HEK293 (cell line): Measurements from ENCODE around the gene PRKCQ.

Experiments
- CTCF ChIA-PET: fragments of 350-600 bp; formaldehyde crosslinking; extraction: SDS; loops from one replicate; lab custom pipeline; 2021; ENCODE audit warnings: antibody characterized with exemption; lab: Yijun Ruan, JAX
- POLR2A ChIA-PET: fragments of 300-600 bp; formaldehyde crosslinking; extraction: SDS; loops from one replicate; lab custom pipeline; 2020; ENCODE audit warnings: antibody characterized with exemption, inconsistent platforms; lab: Yijun Ruan, JAX
- H3K27ac ChIP-seq: fragments of 200-500 bp; sonication (Bioruptor generic); 2 replicates; pipeline ENCODE4 v1.5.1; 2014; ENCODE audit warnings: low read depth, low read length, control low read depth, inconsistent platforms; ENCODE audit errors: extremely low read depth
- H3K36me3 ChIP-seq, 2 experiments: fragments of 200-500 bp in 1 of 2; sonication (Bioruptor generic) in 1 of 2; 1 replicate in 1 of 2; 2 replicates in 1 of 2; pipeline ENCODE4 v1.5.1; 2014 to 2017; ENCODE audit warnings: inconsistent platforms in 2 of 2, low read length in 2 of 2; ENCODE audit not compliant: control insufficient read depth in 2 of 2, insufficient read depth in 1 of 2
- H3K4me1 ChIP-seq: fragments of 200-500 bp; sonication (Bioruptor generic); 2 replicates; pipeline ENCODE4 v1.5.1; 2014; ENCODE audit warnings: mild to moderate bottlenecking, low read length, inconsistent platforms; ENCODE audit not compliant: control insufficient read depth, insufficient read depth
- H3K4me3 ChIP-seq: 2 replicates; pipeline ENCODE4 v1.5.1; 2011; ENCODE audit warnings: low read depth, mild to moderate bottlenecking, control low read depth, low read length, moderate library complexity
- H3K9me3 ChIP-seq: fragments of 200-500 bp; sonication (Bioruptor generic); 2 replicates; pipeline ENCODE4 v1.5.1; 2014; ENCODE audit warnings: low read depth, low read length, inconsistent platforms; ENCODE audit not compliant: control insufficient read depth, insufficient read depth
- BCL11A ChIP-seq: fragments of 450-650 bp; formaldehyde crosslinking; IDR thresholded peaks from 2 replicates; pipeline ENCODE4 v1.5.1; 2016; ENCODE audit warnings: low read depth, missing biosample characterization, missing genetic modification characterization
- EGR2 ChIP-seq: fragments of 450-650 bp; formaldehyde crosslinking; IDR thresholded peaks from 2 replicates; pipeline ENCODE4 v1.5.1; 2016; ENCODE audit warnings: low read depth, missing biosample characterization, missing genetic modification characterization
- OVOL3 ChIP-seq: fragments of 450-650 bp; formaldehyde crosslinking; IDR thresholded peaks from 2 replicates; pipeline ENCODE4 v1.5.1; 2016; ENCODE audit warnings: missing biosample characterization, missing genetic modification characterization
- SP2 ChIP-seq: fragments of 450-650 bp; formaldehyde crosslinking; IDR thresholded peaks from 2 replicates; pipeline ENCODE4 v1.5.1; 2016; ENCODE audit warnings: missing biosample characterization, missing genetic modification characterization
- YY2 ChIP-seq: fragments of 450-650 bp; formaldehyde crosslinking; IDR thresholded peaks from 2 replicates; pipeline ENCODE4 v1.5.1; 2016; ENCODE audit warnings: missing biosample characterization, missing genetic modification characterization
- ZNF132 ChIP-seq: fragments of 450-650 bp; formaldehyde crosslinking; IDR thresholded peaks from 2 replicates; pipeline ENCODE4 v1.5.1; 2017; ENCODE audit warnings: missing biosample characterization, missing genetic modification characterization, borderline replicate concordance
- ZNF138 ChIP-seq: fragments of 450-650 bp; formaldehyde crosslinking; IDR thresholded peaks from 2 replicates; pipeline ENCODE4 v1.5.1; 2016; ENCODE audit warnings: missing biosample characterization, missing genetic modification characterization, borderline replicate concordance
- ZNF184 ChIP-seq: fragments of 450-650 bp; IDR thresholded peaks from 2 replicates; pipeline ENCODE4 v1.5.1; 2018; ENCODE audit warnings: missing biosample characterization, mild to moderate bottlenecking, missing genetic modification characterization
- ZNF214 ChIP-seq: fragments of 450-650 bp; formaldehyde crosslinking; IDR thresholded peaks from 2 replicates; pipeline ENCODE4 v1.5.1; 2017; ENCODE audit warnings: missing biosample characterization, mild to moderate bottlenecking, missing genetic modification characterization, borderline replicate concordance
- ZNF248 ChIP-seq: fragments of 450-650 bp; formaldehyde crosslinking; IDR thresholded peaks from 2 replicates; pipeline ENCODE4 v1.5.1; 2017; ENCODE audit warnings: missing biosample characterization, missing genetic modification characterization
- ZNF302 ChIP-seq: fragments of 450-650 bp; formaldehyde crosslinking; IDR thresholded peaks from 2 replicates; pipeline ENCODE4 v1.5.1; 2016; ENCODE audit warnings: missing biosample characterization, missing genetic modification characterization, low read depth
- ZNF341 ChIP-seq: fragments of 450-650 bp; formaldehyde crosslinking; IDR thresholded peaks from 2 replicates; pipeline ENCODE4; 2016; ENCODE audit warnings: low read depth, missing biosample characterization, missing genetic modification characterization
- ZNF354C ChIP-seq: fragments of 450-650 bp; formaldehyde crosslinking; IDR thresholded peaks from 2 replicates; pipeline ENCODE4 v1.5.1; 2016; ENCODE audit warnings: missing biosample characterization, missing genetic modification characterization, low read depth, borderline replicate concordance
- ZNF37A ChIP-seq: fragments of 450-650 bp; IDR thresholded peaks from 2 replicates; pipeline ENCODE4 v1.5.1; 2018; ENCODE audit warnings: missing biosample characterization, missing genetic modification characterization
- ZNF394 ChIP-seq: fragments of 450-650 bp; formaldehyde crosslinking; IDR thresholded peaks from 2 replicates; pipeline ENCODE4 v1.5.1; 2016; ENCODE audit warnings: missing biosample characterization, missing genetic modification characterization, mild to moderate bottlenecking, moderate library complexity, borderline replicate concordance
- ZNF530 ChIP-seq: fragments of 450-650 bp; formaldehyde crosslinking; IDR thresholded peaks from 2 replicates; pipeline ENCODE4 v1.5.1; 2016; ENCODE audit warnings: low read depth, missing biosample characterization, missing genetic modification characterization
- ZNF596 ChIP-seq: fragments of 450-650 bp; IDR thresholded peaks from 2 replicates; pipeline ENCODE4 v1.5.0; 2018; ENCODE audit warnings: missing biosample characterization, mild to moderate bottlenecking, missing genetic modification characterization, moderate library complexity
- ZNF621 ChIP-seq: fragments of 450-650 bp; formaldehyde crosslinking; IDR thresholded peaks from 2 replicates; pipeline ENCODE4 v1.5.1; 2017; ENCODE audit warnings: missing biosample characterization, missing genetic modification characterization
- ZNF623 ChIP-seq: fragments of 450-650 bp; formaldehyde crosslinking; IDR thresholded peaks from 2 replicates; pipeline ENCODE4 v1.5.1; 2016; ENCODE audit warnings: missing biosample characterization, missing genetic modification characterization
- ZNF670 ChIP-seq: fragments of 450-650 bp; formaldehyde crosslinking; IDR thresholded peaks from 2 replicates; pipeline ENCODE4 v1.5.1; 2016; ENCODE audit warnings: missing biosample characterization, missing genetic modification characterization, low read depth
- ZNF747 ChIP-seq: fragments of 450-650 bp; formaldehyde crosslinking; IDR thresholded peaks from 2 replicates; pipeline ENCODE4 v1.5.1; 2016; ENCODE audit warnings: missing biosample characterization, missing genetic modification characterization
- ZNF776 ChIP-seq: fragments of 450-650 bp; formaldehyde crosslinking; IDR thresholded peaks from 2 replicates; pipeline ENCODE4 v1.5.0; 2017; ENCODE audit warnings: missing biosample characterization, missing genetic modification characterization, borderline replicate concordance
- ZNF791 ChIP-seq: fragments of 450-650 bp; formaldehyde crosslinking; IDR thresholded peaks from 2 replicates; pipeline ENCODE4 v1.5.1; 2016; ENCODE audit warnings: missing biosample characterization, missing genetic modification characterization
- TF ChIP-seq, protein P1 (sequence below): fragments of 450-650 bp; formaldehyde crosslinking; IDR thresholded peaks from 2 replicates; pipeline ENCODE4 v1.5.1; 2017; ENCODE audit warnings: missing biosample characterization, missing genetic modification characterization
- TF ChIP-seq, protein P2 (sequence below): fragments of 450-650 bp; formaldehyde crosslinking; IDR thresholded peaks from 2 replicates; pipeline ENCODE4 v1.5.1; 2016; ENCODE audit warnings: missing biosample characterization, missing genetic modification characterization
- TF ChIP-seq, protein P3 (sequence below): fragments of 450-650 bp; formaldehyde crosslinking; IDR thresholded peaks from 2 replicates; pipeline ENCODE4 v1.5.1; 2017; ENCODE audit warnings: missing biosample characterization, missing genetic modification characterization
- TF ChIP-seq, protein P4 (sequence below): fragments of 450-650 bp; formaldehyde crosslinking; IDR thresholded peaks from 2 replicates; pipeline ENCODE4 v1.5.1; 2016; ENCODE audit warnings: missing biosample characterization, missing genetic modification characterization
- TF ChIP-seq, protein P5 (sequence below): fragments of 450-650 bp; formaldehyde crosslinking; IDR thresholded peaks from 2 replicates; pipeline ENCODE4 v1.5.1; 2017; ENCODE audit warnings: missing biosample characterization, missing genetic modification characterization

PRKCQ gene

DNA sequence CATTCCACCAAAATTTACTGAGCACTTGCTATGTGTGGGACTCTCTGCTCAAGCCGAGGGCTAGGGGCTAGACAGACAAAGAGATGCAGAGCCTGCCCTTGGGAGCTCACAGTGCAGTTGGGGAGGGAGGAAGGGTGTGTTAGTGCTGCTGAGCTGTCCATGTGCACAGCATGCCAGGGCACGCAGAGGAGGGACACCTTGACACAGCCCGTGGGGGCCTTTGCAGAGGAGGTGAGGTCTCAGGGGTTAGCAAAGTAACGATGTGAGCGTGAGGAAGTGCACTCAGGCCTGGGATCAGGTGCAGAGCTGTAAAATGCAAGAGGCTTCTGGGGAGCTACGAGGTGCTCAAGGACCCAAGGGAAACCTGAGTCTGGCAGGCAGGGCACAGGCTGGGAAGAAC is 16.3 kb downstream of the PRKCQ start:
- POLR2A ChIA-PET: no interaction called here
- TF ChIP-seq ZNF747 (tag by site-specific recombination): no peak
- TF ChIP-seq BCL11A (tag by site-specific recombination): no peak
- TF ChIP-seq ZNF248 (tag by site-specific recombination): no peak
- TF ChIP-seq ZNF302 (tag by site-specific recombination): no peak
- no peak for TF ChIP-seq ZNF530
- no peak for TF ChIP-seq SP2 (tag by site-specific recombination)
- TF ChIP-seq ZNF596 (tag by site-specific recombination): no peak
- no peak for TF ChIP-seq ZNF37A (tag by site-specific recombination)
- TF ChIP-seq, protein P1, sequence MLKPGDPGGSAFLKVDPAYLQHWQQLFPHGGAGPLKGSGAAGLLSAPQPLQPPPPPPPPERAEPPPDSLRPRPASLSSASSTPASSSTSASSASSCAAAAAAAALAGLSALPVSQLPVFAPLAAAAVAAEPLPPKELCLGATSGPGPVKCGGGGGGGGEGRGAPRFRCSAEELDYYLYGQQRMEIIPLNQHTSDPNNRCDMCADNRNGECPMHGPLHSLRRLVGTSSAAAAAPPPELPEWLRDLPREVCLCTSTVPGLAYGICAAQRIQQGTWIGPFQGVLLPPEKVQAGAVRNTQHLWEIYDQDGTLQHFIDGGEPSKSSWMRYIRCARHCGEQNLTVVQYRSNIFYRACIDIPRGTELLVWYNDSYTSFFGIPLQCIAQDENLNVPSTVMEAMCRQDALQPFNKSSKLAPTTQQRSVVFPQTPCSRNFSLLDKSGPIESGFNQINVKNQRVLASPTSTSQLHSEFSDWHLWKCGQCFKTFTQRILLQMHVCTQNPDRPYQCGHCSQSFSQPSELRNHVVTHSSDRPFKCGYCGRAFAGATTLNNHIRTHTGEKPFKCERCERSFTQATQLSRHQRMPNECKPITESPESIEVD (tag by site-specific recombination): no peak
- no peak for TF ChIP-seq ZNF184 (tag by site-specific recombination)
- no peak for TF ChIP-seq ZNF138 (tag by site-specific recombination)
- no peak for TF ChIP-seq EGR2 (tag by site-specific recombination)
- TF ChIP-seq ZNF394 (tag by site-specific recombination): no peak
- no peak for TF ChIP-seq ZNF214 (tag by site-specific recombination)
- TF ChIP-seq, protein P2, sequence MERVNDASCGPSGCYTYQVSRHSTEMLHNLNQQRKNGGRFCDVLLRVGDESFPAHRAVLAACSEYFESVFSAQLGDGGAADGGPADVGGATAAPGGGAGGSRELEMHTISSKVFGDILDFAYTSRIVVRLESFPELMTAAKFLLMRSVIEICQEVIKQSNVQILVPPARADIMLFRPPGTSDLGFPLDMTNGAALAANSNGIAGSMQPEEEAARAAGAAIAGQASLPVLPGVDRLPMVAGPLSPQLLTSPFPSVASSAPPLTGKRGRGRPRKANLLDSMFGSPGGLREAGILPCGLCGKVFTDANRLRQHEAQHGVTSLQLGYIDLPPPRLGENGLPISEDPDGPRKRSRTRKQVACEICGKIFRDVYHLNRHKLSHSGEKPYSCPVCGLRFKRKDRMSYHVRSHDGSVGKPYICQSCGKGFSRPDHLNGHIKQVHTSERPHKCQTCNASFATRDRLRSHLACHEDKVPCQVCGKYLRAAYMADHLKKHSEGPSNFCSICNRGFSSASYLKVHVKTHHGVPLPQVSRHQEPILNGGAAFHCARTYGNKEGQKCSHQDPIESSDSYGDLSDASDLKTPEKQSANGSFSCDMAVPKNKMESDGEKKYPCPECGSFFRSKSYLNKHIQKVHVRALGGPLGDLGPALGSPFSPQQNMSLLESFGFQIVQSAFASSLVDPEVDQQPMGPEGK (tag by site-specific recombination): no peak
- no peak for TF ChIP-seq ZNF670 (tag by site-specific recombination)
- TF ChIP-seq, all 188 proteins: peak for 0
- no peaks in the 10 kb centered on the region for H3K9me3 ChIP-seq
- H3K4me1 ChIP-seq: no peaks in the 10 kb centered on the region
- CTCF ChIA-PET: interaction anchor here (0.6 to 1.3 kb wide), 2 partner anchors 8 to 17 kb away, joined by 6 to 7 read pairs; partner anchors contain the start of gene PRKCQ
- no peak overlapping the region for H3K27ac ChIP-seq
- H3K4me3 ChIP-seq: no peak overlapping the region
- H3K36me3 ChIP-seq: no peaks in the 10 kb centered on the region

DNA sequence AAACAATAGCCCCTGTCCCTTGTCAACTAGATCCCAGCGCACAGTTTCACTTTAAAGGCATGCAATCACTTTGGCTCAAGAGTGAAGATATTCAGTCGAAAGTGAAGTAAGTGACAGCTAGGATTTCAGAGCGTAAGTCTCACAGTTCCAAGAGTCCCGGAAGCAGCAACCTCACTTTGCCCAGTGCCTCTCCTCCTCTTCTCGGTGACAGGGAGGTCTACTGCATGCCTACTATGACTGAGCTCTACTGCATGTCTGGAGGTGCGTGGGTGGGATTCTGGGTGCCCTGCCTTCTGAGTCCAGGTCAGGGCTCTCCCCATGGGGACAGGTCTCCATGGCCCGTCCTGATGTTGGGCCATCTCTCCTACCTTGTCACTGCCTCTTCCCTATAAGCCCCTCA is 17.0 kb downstream of the PRKCQ start:
- no peaks in the 10 kb centered on the region for H3K4me1 ChIP-seq
- H3K36me3 ChIP-seq: no peaks in the 10 kb centered on the region
- no peak overlapping the region for H3K4me3 ChIP-seq
- H3K9me3 ChIP-seq: no peaks in the 10 kb centered on the region
- POLR2A ChIA-PET: no interaction called here
- H3K27ac ChIP-seq: no peak overlapping the region
- CTCF ChIA-PET: interaction anchor here (1.3 kb wide), 1 partner anchor 17 kb away, joined by 7 read pairs; the partner anchor contains the start of gene PRKCQ
- no peak for TF ChIP-seq YY2 (tag by site-specific recombination)
- no peak for TF ChIP-seq ZNF791 (tag by site-specific recombination)
- TF ChIP-seq ZNF354C (tag by site-specific recombination): no peak
- TF ChIP-seq, protein P3, sequence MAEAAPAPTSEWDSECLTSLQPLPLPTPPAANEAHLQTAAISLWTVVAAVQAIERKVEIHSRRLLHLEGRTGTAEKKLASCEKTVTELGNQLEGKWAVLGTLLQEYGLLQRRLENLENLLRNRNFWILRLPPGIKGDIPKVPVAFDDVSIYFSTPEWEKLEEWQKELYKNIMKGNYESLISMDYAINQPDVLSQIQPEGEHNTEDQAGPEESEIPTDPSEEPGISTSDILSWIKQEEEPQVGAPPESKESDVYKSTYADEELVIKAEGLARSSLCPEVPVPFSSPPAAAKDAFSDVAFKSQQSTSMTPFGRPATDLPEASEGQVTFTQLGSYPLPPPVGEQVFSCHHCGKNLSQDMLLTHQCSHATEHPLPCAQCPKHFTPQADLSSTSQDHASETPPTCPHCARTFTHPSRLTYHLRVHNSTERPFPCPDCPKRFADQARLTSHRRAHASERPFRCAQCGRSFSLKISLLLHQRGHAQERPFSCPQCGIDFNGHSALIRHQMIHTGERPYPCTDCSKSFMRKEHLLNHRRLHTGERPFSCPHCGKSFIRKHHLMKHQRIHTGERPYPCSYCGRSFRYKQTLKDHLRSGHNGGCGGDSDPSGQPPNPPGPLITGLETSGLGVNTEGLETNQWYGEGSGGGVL (tag by site-specific recombination): no peak
- TF ChIP-seq, protein P4, sequence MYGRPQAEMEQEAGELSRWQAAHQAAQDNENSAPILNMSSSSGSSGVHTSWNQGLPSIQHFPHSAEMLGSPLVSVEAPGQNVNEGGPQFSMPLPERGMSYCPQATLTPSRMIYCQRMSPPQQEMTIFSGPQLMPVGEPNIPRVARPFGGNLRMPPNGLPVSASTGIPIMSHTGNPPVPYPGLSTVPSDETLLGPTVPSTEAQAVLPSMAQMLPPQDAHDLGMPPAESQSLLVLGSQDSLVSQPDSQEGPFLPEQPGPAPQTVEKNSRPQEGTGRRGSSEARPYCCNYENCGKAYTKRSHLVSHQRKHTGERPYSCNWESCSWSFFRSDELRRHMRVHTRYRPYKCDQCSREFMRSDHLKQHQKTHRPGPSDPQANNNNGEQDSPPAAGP: no peak
- TF ChIP-seq OVOL3 (tag by site-specific recombination): no peak
- TF ChIP-seq ZNF132: no peak
- TF ChIP-seq, protein P5, sequence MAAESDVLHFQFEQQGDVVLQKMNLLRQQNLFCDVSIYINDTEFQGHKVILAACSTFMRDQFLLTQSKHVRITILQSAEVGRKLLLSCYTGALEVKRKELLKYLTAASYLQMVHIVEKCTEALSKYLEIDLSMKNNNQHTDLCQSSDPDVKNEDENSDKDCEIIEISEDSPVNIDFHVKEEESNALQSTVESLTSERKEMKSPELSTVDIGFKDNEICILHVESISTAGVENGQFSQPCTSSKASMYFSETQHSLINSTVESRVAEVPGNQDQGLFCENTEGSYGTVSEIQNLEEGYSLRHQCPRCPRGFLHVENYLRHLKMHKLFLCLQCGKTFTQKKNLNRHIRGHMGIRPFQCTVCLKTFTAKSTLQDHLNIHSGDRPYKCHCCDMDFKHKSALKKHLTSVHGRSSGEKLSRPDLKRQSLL (tag by site-specific recombination): no peak
- no peak for TF ChIP-seq ZNF776 (tag by site-specific recombination)
- no peak for TF ChIP-seq ZNF621 (tag by site-specific recombination)
- TF ChIP-seq SP2 (tag by site-specific recombination): no peak
- TF ChIP-seq ZNF341 (tag by site-specific recombination): no peak
- no peak for TF ChIP-seq ZNF623
